HG03175 (cell line): ENCODE data around the gene SCAMP2.

Experiments
- ATAC-seq: cut with Tn5 transposase; IDR thresholded peaks from one replicate; pipeline ENCODE4 v1.9.1; 2021; ENCODE audit warnings: mild to moderate bottlenecking, moderate library complexity; ENCODE audit not compliant: unreplicated experiment

SCAMP2 gene

GRCh38 chr15:74839526-74840395 lies 33.4 kb downstream of the SCAMP2 start:
- ATAC-seq: no peak

GRCh38 chr15:74838746-74839525 lies 34.2 kb downstream of the SCAMP2 start:
- ATAC-seq: no peak

- no peak for ATAC-seq
These were observed 35.0 kb downstream of the SCAMP2 start for GRCh38 chr15:74838137-74838516.

- no peak for ATAC-seq
These were observed 35.6 kb downstream of the SCAMP2 start for GRCh38 chr15:74837482-74838136.

- ATAC-seq: no peak
These were observed 36.3 kb downstream of the SCAMP2 start for GRCh38 chr15:74836846-74837245.

- ATAC-seq: no peak
These were observed 37.8 kb downstream of the SCAMP2 start for GRCh38 chr15:74835312-74835823.

- no peak for ATAC-seq
These were observed 39.6 kb downstream of the SCAMP2 start for GRCh38 chr15:74833376-74834107.

- ATAC-seq: no peak
These were observed 40.3 kb downstream of the SCAMP2 start for GRCh38 chr15:74832826-74833225.

- ATAC-seq: no peak
These were observed 41.2 kb downstream of the SCAMP2 start for GRCh38 chr15:74831813-74832495.

GRCh38 chr15:74830868-74831267 lies 42.3 kb downstream of the SCAMP2 start:
- ATAC-seq: no peak

- ATAC-seq: no peak
These were observed 43.2 kb downstream of the SCAMP2 start for GRCh38 chr15:74829991-74830390.

GRCh38 chr15:74829486-74829885 lies 43.7 kb downstream of the SCAMP2 start:
- no peak for ATAC-seq

GRCh38 chr15:74828835-74829234 lies 44.3 kb downstream of the SCAMP2 start:
- no peak for ATAC-seq

- ATAC-seq: no peak
These were observed 45.6 kb downstream of the SCAMP2 start for GRCh38 chr15:74827614-74828013.

- ATAC-seq: no peak
These were observed 46.2 kb downstream of the SCAMP2 start for GRCh38 chr15:74826921-74827320.

GRCh38 chr15:74826364-74826819 lies 46.8 kb downstream of the SCAMP2 start, which contains the start of gene CPLX3:
CPLX3 (plus strand) TSS chr15:74826627; CDS start chr15:74826704, 77 bp downstream.
- no peak for ATAC-seq

- no peak for ATAC-seq
These were observed 47.3 kb downstream of the SCAMP2 start for GRCh38 chr15:74825866-74826265.

GRCh38 chr15:74824976-74825375 lies 48.2 kb downstream of the SCAMP2 start:
- ATAC-seq: no peak

GRCh38 chr15:74823324-74823723 lies 49.8 kb downstream of the SCAMP2 start:
- ATAC-seq: no peak

- no peak for ATAC-seq
These were observed 50.9 kb downstream of the SCAMP2 start for GRCh38 chr15:74822233-74822632.
